Fibroblast of lung (primary cell): ENCODE measurements around the gene PABPN1L.

Experiments
- EZH2 ChIP-seq: IDR thresholded peaks from 2 replicates; pipeline ENCODE4 v1.5.1; 2012; ENCODE audit warnings: low read length, control low read depth, mild to moderate bottlenecking; ENCODE audit errors: missing control alignments
- TF ChIP-seq, protein P1 (sequence below), 2 donors: IDR thresholded peaks in 1 of 2; conservative IDR thresholded peaks in 1 of 2; 1 replicate in 1 of 2; 2 replicates in 1 of 2; pipeline ENCODE4 v1.5.1; 2011 to 2012; ENCODE audit warnings: low read length in 2 of 2, control low read depth in 1 of 2, inconsistent platforms in 1 of 2, low read depth in 1 of 2, mild to moderate bottlenecking in 1 of 2

DNA sequence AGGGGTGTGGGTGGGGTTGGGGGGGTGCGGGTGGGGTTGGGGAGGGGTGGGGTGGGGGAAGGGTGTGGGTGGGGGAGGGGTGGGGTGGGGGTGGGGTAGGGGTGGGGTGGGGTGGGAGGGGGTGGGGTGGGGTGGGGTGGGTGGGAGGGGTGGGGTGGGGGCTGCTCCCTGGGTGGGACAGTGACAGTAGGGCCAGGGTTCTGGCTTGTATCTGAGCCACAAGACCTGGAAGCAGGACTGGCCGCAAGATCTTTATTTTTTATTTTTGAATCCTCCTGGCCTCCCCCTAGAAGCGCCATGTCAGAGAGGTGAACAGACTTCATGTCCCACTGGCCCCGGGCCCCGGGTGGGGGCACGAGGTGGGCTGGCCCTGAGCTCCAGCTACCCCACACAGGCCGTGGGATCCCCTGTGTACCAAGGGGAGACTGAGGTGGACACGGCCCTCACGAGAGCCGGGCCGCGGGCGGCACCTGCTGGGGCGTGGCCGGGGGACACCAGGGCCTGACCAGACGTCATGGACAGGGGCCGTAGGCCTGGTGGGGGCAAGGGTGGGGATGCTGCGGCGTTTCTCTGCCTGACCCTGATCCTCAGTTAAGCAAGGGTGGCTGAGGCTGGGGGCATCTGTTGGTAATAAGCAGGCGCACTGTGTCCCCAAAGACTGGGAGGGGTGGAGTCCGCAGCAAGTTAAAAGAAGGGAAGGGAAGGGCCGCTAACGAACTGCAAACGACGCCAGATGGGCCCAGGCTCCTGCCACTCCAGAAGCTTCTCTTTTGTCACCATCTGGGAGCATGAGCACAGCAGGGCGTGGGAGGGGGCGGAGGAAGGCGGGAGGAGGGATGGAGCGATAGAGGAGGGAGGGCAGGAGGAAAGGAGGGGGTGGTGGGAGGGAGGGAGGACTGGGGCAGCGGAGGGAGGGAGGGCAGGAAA, 22.3 kb upstream of the PABPN1L start:
- TF ChIP-seq, protein P1, sequence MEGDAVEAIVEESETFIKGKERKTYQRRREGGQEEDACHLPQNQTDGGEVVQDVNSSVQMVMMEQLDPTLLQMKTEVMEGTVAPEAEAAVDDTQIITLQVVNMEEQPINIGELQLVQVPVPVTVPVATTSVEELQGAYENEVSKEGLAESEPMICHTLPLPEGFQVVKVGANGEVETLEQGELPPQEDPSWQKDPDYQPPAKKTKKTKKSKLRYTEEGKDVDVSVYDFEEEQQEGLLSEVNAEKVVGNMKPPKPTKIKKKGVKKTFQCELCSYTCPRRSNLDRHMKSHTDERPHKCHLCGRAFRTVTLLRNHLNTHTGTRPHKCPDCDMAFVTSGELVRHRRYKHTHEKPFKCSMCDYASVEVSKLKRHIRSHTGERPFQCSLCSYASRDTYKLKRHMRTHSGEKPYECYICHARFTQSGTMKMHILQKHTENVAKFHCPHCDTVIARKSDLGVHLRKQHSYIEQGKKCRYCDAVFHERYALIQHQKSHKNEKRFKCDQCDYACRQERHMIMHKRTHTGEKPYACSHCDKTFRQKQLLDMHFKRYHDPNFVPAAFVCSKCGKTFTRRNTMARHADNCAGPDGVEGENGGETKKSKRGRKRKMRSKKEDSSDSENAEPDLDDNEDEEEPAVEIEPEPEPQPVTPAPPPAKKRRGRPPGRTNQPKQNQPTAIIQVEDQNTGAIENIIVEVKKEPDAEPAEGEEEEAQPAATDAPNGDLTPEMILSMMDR (conservative IDR thresholded peaks at IDR 0.05 in 1 of 2, IDR thresholded peaks at IDR 0.05 in 1 of 2; ENCODE audit: low read depth in 1 of 2, low read length in 2 of 2), result no peak
- TF ChIP-seq EZH2, result no peak
